SK-N-SH treated with all-trans-retinoic acid at 6 μM for 48 hours (cell line): ENCODE data around the gene HSPA4.

Source experiments
- BACH2 ChIP-seq: fragments of 250-450 bp; sonication (Bioruptor Pico); IDR thresholded peaks from 2 replicates; pipeline ENCODE4 v1.9.0; 2021; ENCODE audit warnings: mild to moderate bottlenecking, borderline replicate concordance
- CSDC2 ChIP-seq: fragments of 250-450 bp; sonication (Bioruptor Pico); IDR thresholded peaks from 2 replicates; pipeline ENCODE4 v1.5.0; 2020; ENCODE audit warnings: mild to moderate bottlenecking, moderate library complexity
- ESRRG ChIP-seq: fragments of 250-450 bp; sonication (Bioruptor Pico); IDR thresholded peaks from 2 replicates; pipeline ENCODE4 v1.6.1; 2021; ENCODE audit warnings: mild to moderate bottlenecking
- GLIS3 ChIP-seq: fragments of 250-450 bp; sonication (Bioruptor Pico); IDR thresholded peaks from 2 replicates; pipeline ENCODE4 v1.5.0; 2020; ENCODE audit warnings: mild to moderate bottlenecking, moderate library complexity
- OSR1 ChIP-seq: fragments of 250-450 bp; sonication (Bioruptor Pico); IDR thresholded peaks from 2 replicates; pipeline ENCODE4 v1.8.0; 2022; ENCODE audit warnings: moderate library complexity, mild to moderate bottlenecking, inconsistent platforms
- PATZ1 ChIP-seq: fragments of 250-450 bp; sonication (Bioruptor Pico); IDR thresholded peaks from 2 replicates; pipeline ENCODE4 v1.8.0; 2020; ENCODE audit warnings: mild to moderate bottlenecking, moderate library complexity, borderline replicate concordance
- POU6F1 ChIP-seq: fragments of 250-450 bp; sonication (Bioruptor Pico); IDR thresholded peaks from 2 replicates; pipeline ENCODE4 v1.8.0; 2021; ENCODE audit warnings: low read depth, mild to moderate bottlenecking, moderate library complexity, borderline replicate concordance
- SNAI2 ChIP-seq: fragments of 250-450 bp; sonication (Bioruptor Pico); IDR thresholded peaks from 2 replicates; pipeline ENCODE4 v1.5.0; 2020; ENCODE audit warnings: mild to moderate bottlenecking, moderate library complexity
- TCF4 ChIP-seq: fragments of 250-450 bp; sonication (Bioruptor Pico); IDR thresholded peaks from 2 replicates; pipeline ENCODE4 v1.8.0; 2021; ENCODE audit warnings: mild to moderate bottlenecking, moderate library complexity, borderline replicate concordance
- ZFP3 ChIP-seq: fragments of 250-450 bp; sonication (Bioruptor Pico); IDR thresholded peaks from 2 replicates; pipeline ENCODE4 v1.5.0; 2020; ENCODE audit warnings: mild to moderate bottlenecking, moderate library complexity
- ZFP30 ChIP-seq: fragments of 450-650 bp; formaldehyde crosslinking; IDR thresholded peaks from 2 replicates; pipeline ENCODE4 v1.5.0; 2022; ENCODE audit warnings: mild to moderate bottlenecking, moderate library complexity
- ZNF565 ChIP-seq: fragments of 450-650 bp; formaldehyde crosslinking; conservative IDR thresholded peaks from 2 replicates; pipeline ENCODE4 v1.5.0; 2020; ENCODE audit warnings: low read depth, mild to moderate bottlenecking, moderate library complexity
- TF ChIP-seq, protein P1 (sequence below): fragments of 250-450 bp; sonication (Bioruptor Pico); IDR thresholded peaks from 2 replicates; pipeline ENCODE4 v1.5.1; 2020; ENCODE audit warnings: low read depth, mild to moderate bottlenecking, moderate library complexity

DNA sequence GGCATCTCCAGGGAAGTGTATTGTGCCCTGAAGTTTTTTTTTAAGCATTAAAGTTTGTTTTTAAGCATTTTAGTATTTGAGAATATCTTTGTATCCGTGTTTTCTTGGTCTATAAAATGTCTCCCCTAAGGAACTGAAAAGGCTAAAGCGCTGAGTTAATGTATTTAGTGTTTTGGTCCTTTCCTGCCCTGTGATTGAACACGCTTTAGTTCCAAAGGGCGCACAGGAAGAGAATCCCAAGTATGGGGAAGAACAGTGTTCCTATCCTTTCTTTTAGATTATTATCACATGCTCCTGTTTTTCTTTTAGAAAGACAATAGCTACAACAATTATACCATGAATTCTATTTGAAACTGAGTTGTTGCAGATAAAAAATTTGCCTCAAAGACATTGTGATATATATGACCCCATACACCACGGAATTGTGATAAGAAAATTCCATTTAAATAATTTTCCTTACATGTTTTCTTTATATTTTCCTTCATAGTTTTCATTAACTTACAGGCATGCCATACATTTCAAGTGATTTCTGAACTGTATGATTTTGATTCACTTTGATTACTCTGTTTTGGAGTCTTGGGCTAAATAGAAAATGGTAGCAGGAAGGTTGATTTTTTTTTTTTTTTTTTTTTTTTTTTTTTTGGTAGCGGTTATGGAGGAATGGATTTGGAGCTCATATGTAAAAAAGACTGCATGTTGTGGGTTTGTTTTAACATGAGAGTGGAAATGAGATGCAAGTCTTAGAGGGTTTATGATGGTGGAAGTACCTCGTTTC lies 3.1 kb downstream of the HSPA4 start:
- TF ChIP-seq PATZ1 (CRISPR knock-in tag) (no peak), SNAI2 (CRISPR knock-in tag) (no peak), TCF4 (CRISPR knock-in tag) (no peak), BACH2 (CRISPR knock-in tag) (no peak), ZNF565 (CRISPR knock-in tag) (no peak), ZFP30 (no peak), OSR1 (CRISPR knock-in tag) (no peak), POU6F1 (no peak), ZFP3 (CRISPR knock-in tag) (no peak), ESRRG (CRISPR knock-in tag) (no peak), GLIS3 (CRISPR knock-in tag) (no peak), CSDC2 (CRISPR knock-in tag) (no peak)
- TF ChIP-seq, protein P1, sequence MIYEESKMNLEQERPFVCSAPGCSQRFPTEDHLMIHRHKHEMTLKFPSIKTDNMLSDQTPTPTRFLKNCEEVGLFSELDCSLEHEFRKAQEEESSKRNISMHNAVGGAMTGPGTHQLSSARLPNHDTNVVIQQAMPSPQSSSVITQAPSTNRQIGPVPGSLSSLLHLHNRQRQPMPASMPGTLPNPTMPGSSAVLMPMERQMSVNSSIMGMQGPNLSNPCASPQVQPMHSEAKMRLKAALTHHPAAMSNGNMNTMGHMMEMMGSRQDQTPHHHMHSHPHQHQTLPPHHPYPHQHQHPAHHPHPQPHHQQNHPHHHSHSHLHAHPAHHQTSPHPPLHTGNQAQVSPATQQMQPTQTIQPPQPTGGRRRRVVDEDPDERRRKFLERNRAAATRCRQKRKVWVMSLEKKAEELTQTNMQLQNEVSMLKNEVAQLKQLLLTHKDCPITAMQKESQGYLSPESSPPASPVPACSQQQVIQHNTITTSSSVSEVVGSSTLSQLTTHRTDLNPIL (CRISPR knock-in tag): no peak
